ENCODE results near the gene CWF19L2.
"Not testable (repeated sequence)": the region's sequence is repeated elsewhere in the genome, so short reads cannot be mapped to it uniquely, and the experiment has no call there.

The CWF19L2 gene

DNA sequence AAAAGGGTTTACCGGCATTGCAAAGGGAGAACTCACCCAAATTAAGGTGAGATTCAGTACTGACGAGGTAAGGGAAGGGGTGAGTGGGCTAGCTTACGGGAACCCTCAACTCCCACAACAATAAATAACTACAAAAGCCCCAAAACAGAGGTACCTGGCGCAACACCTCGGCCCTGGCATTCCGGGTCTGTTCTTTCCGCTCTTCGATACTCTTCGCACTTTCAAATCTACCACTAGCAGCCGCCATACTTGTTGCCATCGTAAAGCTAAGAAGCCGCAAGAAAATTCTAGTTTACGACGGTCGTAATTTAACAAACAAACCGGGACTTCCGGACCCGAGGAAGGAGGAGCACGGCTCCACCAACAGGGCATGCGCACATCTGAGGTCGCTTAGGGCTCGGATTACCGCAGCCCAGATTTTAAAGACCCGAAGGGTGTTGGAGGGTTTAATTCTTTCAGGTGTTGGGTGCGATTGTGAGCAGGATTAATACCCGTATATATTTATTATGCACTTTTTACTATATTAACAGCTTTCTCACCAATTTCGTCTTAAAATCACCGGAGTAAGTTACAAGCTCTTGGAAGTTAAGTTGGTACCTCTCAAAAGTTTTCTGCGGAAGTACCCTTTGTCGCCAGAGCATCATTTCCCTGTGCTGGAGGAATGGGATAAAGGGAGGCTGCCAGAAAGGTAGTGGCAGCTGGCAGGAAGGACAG is at the start of gene CWF19L2:
Gene CWF19L2 (minus strand): TSS at position 268 of the 714 bp plus-strand sequence. CDS start 9 bp downstream, at position 259.
- peak; percentile 23 to 62 (median 59) for DNase-seq (ENCODE audit: low read depth in 2 of 3, low spot score in 2 of 3)

DNA sequence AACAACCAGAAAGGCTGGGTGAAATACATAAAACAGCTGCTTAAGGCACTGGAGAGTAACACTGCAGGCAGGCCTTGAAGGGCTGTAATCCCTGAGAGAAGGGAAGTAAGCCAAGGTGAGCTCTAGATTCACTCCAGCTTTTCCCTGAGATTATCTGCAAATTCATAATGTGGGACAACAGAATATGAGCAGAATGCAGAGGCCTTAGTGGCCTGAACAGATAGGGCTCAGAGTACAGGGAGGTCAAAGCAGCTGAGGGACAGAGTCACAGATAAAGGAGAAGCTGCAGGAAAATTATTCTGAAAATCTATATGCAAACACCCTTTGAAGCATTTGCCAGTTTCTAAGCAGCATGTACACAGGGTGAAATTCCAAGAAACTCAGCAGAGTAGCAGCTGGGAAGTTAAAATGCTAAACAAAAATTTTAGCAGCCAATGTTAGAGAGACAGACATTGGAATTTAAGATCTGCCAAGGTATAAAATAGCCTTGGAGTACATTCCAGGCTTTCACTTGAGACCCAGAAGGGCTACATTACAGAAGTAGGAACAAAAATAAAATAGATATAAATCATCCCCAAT is 48.1 kb upstream of the CWF19L2 start:
- DNase-seq (ENCODE audit: low read depth in 2 of 3, low spot score in 2 of 3): no peak

DNA sequence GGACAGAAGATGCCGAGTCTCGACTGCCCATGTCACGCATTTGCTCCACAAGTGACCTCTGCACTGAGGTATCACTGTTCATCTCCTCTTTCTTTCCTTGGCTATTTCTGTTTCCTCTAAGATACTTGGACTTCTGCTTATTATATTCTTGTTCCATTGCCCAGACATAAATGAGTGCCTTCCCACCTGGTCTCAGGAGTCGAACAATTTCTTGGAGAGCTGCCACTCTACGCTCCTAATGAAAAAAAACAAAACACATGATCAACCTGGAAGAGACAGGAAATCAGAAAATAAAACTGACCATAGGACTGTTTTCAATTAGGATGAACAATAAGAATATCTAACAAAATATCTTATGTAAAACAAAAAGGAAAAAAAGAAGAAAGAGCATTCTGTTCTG is 47.4 kb upstream of the CWF19L2 start:
- DNase-seq (ENCODE audit: low read depth in 2 of 3, low spot score in 2 of 3): no peak

DNA sequence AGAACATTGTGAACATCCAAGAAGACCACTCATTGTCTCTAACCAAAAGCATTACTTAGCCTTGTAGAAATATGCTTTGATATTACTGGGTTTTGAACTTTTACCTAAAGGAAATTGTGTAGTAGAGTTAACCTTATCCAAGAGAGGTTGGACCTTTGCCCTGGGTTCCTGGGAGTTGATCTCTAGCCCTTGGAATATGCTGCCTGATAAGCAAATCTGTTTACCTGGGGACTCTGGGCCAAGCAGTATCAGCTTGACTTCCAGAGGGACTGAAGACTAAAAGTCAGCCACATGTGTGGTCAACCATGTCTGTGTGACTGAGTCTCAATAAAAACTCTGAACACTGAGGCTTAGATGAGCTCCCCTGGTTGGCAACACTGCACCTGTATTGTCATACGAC is 44.1 kb upstream of the CWF19L2 start:
- DNase-seq (ENCODE audit: low read depth in 2 of 3, low spot score in 2 of 3): no peak

DNA sequence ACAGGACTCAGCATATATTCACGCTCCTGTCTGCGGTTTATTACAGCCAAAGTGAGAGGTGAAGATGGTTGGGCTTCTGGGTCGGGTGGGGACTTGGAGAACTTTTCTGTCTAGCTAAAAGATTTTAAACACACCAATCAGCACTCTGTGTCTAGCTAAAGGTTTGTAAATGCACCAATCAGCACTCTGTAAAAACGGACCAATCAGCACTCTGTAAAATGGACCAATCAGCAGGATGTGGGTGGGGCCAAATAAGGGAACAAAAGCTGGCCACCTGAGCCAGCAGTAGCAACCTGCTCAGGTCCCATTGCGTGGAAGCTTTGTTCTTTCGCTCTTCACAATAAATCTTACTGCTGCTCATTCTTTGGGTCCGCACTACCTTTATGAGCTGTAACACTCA is 39.7 kb upstream of the CWF19L2 start:
- not testable (repeated sequence) for DNase-seq (ENCODE audit: low read depth in 2 of 3, low spot score in 2 of 3)

DNA sequence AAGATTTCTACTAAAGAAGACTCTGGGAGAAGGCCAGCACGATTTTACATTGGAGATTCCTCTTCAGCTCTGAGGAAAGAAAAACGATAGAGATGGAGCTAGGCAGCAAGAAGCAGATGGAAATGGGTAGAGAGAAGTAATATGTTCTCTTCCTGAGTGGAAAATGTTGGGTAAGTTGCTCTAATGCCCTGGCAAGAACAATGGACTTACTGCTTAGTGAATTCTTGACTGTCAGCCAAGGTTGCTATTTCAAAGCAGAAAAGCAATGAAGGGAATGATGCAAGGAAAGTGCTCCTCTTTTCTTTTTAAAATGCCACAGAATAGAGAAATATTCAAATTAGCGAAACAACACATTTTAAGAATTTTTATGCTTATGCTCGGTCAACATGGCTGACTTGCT is 38.4 kb upstream of the CWF19L2 start:
- DNase-seq (ENCODE audit: low read depth in 2 of 3, low spot score in 2 of 3): no peak

DNA sequence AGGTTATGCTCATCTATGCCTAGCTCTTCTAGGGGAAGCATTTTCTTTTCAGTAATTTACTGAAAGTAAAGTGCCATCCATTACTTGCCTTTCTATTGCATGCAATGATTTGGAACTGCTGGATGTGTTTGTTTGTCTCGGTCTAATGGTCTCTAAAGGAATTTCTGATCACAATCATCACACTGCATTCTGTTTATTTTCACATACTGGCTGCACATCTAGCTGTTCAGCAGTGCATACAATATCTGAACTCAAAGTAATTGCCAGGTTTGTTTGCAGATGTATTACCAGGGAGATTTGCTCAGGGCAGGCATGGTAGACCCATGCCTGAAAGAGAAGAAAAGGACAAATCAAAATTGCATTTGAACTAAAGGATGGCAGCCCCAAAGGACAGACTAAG is 36.4 kb upstream of the CWF19L2 start:
- no peak for DNase-seq (ENCODE audit: low read depth in 2 of 3, low spot score in 2 of 3)

DNA sequence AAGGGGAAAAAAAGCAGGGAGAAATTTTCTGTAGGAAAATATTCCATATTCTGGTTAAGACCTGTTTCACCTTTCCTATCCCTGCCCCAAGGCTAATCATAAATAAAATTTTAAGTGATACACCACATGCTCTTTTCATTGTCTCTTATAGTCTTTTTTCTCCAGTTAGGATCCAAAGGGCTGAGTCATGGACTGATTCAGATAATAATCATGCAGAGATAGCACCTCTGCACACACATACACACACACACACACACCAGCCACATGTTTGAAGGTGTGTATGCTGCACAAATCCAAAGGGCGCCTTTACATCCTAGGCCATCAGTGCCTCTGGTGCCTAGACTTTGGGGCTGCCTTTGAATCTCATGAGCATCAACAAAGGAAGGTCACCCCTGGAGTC is 35.5 kb upstream of the CWF19L2 start:
- no peak for DNase-seq (ENCODE audit: low read depth in 2 of 3, low spot score in 2 of 3)

DNA sequence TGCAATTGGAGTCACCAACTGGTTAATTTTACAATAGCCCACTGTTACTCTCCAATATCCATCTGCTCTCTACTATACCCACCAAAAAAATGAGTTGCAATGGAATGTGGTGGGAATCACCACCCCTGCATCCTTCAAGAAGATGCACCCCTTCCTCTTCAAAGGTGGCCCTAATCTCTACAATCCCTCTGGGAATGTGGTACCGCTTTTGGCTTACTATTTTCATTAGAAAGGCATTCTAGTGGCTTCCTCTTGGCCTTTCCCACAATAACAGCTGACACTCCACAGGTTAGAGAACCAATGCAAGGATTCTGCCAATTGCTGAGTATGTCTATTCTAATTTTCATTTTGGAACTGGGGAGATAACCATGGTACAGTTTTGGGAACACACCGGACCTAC is 33.2 kb upstream of the CWF19L2 start:
- no peak for DNase-seq (ENCODE audit: low read depth in 2 of 3, low spot score in 2 of 3)

DNA sequence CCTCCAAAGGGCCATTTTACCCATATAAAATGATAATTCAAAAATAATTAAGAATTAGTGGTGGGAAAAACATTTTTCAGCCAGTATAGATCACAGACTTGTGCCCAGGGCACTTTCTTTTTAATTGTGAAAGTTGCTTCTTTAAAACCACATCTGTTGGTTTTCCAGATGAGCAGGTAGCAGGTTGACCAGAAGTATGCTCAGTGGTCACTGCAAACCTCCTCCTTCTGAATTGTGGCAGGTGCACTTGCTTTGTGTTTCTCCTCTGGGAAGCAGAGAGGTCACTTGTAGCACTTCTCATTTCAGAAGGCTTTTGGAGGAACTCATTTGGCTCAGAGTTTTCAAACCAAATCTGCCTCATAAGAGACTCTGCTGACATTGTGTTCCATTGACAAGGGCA is 24.6 kb upstream of the CWF19L2 start:
- DNase-seq (ENCODE audit: low read depth in 2 of 3, low spot score in 2 of 3): no peak

DNA sequence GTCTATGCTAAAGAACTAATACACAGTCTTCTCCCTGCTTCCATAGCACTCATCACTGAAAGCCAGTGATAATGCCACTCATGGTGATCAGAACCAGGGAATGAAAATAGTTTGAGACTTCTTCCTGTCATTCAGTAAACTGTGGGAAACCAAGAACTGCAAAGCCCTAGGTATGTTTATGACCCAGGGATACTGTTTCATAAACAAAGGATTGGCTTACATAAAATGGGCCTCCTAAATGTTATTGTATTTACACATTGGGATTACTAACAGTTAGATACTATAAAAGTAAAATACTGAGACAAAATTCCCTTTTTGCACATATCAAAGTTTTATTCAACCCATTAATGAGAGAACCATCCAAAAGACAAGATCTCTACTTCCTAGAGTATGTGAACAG is 21.3 kb upstream of the CWF19L2 start:
- DNase-seq (ENCODE audit: low read depth in 2 of 3, low spot score in 2 of 3): no peak

DNA sequence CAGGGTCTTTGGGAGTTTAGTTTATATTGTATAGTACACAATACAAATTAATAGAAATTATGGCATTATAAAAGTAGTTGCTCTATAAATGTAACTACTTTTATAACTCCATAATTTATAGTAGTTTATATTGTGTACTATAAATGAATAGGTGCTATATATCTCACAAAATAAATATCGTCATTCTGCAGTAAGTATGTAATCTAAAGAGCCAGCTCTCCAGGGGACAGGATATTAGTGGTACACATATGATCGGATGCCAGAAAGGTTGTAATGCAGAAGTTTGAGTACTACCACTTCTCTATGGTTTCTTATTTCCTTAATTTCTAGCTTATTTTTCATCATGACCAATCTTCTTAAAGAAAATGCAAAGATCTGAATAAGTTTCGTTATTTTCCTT is 20.2 kb upstream of the CWF19L2 start:
- DNase-seq (ENCODE audit: low read depth in 2 of 3, low spot score in 2 of 3): no peak

DNA sequence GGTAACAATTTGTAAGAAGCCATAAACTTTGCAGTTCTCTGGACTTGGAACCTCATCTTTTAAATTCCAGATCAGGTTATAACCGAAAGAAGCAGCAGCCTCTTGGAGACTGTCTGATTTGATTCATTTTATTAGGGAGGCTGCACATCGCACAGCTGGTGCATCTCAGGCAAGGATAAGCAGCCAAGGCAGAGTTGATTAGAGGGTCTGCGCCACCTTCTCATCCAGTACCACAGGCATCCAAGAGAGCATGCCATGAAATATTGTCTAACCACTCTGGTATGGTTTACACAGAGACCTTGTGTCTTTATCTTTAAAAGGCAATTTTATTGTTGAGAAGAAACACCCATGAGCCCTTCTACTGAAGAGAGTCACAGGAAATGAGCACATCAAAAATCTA is 16.2 kb upstream of the CWF19L2 start:
- DNase-seq (ENCODE audit: low read depth in 2 of 3, low spot score in 2 of 3): no peak

DNA sequence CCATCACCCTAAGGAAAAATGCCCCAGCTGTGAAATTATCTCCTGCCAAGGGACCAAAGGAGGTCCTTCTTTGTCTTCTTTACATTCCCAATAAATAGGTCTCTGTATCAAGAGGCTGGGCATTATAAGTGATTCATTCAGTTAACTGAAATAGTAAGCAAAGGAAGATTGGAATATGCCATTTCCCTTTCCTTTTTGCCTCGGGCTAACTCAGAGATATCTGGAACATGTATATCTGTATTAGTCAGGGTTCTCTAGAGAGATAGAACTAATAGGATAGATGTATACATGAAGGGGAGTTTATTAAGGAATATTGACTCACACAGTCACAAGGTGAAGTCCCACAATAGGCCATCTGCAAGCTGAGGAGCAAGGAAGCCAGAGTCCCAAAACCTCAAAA is 15.3 kb upstream of the CWF19L2 start:
- DNase-seq (ENCODE audit: low read depth in 2 of 3, low spot score in 2 of 3): no peak

DNA sequence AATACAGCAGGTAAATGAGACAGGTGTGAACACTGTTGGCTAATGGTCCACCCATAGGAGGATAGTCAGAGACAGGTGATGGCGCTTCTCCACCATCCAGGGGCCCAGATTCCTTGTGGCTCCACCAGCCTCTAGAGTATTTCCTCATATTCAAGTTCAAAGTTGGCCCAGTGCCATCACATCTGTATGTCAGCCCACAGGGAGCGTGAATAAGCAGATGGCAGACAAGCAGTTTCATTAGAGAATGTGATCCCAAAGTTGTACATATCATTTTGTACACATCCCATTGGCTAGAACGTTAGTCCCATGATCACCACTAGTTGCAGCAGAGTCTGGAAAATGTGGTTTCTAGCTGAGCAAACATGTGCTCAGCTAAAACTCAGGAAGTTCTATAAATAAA is 11.0 kb upstream of the CWF19L2 start:
- no peak for DNase-seq (ENCODE audit: low read depth in 2 of 3, low spot score in 2 of 3)

DNA sequence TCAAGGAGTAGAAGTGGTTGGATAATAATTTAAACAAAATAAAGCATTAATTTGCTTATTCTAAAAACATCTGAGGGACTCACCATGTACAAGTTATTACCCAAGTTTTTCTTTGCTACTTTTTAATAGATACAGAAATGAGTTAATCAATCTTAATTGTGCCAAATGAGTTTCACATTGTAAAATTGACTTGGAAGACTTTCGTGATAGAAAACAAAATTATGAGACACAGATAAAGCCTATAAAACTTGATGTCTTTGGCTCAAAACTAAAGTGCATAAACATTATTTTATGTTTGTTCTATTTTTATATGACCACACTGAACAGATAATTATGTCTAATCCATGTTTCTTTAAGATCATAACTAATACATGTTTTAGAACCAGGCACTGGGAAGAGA is 10.1 kb upstream of the CWF19L2 start:
- DNase-seq (ENCODE audit: low read depth in 2 of 3, low spot score in 2 of 3): no peak

DNA sequence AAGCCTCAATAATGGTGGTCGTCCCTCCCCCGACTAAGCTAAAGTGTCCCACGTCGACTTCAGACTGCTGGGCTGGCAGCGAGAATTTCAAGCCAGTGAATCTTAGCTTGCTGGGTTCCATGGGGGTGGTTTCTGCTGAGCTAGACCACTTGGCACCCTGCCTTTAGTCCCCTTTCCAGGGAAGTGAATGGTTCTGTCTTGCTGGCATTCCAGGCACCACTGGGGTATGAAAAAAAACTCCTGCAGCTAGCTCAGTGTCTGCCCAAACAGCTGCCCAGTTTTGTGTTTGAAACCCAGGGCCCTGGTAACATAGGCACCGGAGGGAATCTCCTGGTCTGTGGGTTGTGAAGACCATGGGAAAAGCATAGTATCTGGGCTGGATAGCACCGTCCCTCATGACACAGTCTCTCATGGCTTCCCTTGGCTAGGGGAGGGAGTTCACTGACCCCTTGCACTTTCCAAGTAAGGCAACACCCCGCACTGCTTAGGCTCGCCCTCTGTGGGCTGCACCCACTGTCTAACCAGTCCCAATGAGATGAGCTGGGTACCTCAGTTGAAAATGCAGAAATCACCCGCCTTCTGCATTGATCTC is 8.7 kb upstream of the CWF19L2 start:
- DNase-seq (ENCODE audit: low read depth in 2 of 3, low spot score in 2 of 3): not testable (repeated sequence)

DNA sequence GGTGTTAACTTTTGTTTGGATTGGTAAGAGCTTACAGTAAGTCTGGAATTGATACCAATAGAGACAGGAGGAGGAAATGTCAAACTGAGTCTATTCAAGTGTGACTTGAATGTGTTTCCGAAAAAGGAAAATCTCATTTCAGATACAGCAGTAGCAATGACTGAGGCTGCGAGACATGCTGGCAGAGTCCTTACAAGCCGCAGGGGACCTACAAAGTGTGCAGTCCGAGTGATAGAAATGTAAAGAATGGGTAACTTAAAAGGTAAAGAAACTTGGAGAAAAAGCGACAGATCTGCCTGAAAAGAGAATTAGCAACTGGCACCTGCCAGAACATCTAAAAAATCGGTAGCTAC is 444 bp downstream of the CWF19L2 start:
- no peak for DNase-seq (ENCODE audit: low read depth in 2 of 3, low spot score in 2 of 3)

DNA sequence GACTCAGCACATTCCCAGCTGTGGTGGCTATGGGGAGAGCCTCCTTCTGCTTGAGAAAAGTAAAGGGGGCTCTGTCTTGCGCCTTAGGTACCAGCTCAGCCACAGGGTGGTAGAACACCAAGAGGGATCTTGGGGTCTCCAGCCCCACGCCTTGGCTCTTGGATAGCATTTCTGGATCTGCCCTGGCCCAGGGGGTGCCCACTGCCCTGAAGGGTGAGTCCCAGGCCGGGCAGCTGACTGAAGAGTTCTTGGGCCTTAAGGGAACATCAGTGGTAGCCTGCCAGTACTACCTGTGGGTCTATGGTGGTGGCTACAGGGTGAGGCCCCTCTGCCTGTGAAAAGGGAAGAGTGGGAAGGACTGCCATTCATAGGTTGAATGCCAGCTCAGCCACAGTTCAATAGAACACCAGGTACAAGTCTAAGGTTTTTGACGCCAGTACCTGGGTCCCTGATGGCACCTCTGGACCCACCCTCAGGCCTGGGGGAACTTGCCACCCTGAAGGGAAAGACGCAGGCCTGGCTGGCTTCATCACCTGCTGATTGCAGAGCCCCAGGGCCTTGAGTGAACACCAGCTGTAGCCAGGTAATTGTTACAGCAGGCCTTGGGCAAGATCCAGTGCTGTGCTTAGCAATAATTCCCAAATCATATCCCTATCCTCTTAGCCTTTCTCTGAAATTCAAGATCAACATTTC is 3.9 kb downstream of the CWF19L2 start:
- DNase-seq (ENCODE audit: low read depth in 2 of 3, low spot score in 2 of 3): no peak

DNA sequence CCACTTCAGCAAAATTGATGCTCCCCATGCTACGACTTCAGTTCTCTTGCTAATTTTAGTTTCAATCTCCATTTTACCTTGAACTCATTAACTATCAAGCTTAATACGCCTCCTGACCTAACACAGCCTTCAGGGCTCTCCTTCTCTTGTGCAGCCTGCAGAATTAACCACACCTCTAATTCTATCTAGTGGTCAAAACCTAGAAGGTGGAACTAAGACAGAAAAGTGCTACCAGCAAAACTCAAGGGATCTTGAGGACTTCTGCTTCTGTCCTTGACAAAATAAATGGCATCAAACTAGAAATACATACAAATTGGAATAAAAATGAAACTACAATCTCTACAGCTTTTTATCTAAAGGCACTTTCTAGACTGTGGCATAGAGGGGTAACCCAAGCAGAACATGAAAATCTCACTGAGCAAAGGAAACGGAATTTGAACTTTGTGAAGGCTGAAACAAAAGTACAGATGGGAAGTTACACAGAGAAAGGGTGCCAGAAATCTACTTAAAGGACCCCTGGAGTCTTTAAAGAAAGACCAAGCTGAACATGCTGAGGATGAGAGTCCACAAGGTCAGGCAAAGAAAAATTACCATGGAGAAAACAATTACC is 10.7 kb downstream of the CWF19L2 start:
- DNase-seq (ENCODE audit: low read depth in 2 of 3, low spot score in 2 of 3): no peak

DNA sequence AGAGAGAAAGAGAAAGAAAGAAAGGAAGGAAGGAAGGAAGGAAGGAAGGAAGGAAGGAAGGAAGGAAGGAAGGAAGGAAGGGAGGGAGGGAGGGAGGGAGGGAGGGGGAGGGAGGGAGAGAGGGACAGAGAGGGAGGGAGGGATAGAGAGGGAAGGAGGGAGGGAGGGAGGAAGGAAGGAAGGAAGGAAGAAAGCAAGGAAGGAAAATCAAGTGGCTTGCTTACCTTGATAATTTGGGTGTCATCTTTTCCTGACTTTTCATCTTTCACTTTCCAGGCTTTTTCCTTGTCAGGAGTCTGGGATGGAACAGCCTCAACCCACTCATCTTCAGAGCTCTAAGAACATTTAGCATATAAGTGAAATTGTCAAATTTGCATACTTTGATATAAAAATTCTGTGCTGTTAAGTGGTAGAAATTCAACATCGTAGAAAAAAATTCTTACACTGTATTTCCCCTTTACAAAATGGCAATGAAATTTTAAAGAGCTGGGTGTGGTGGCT is 14.9 kb downstream of the CWF19L2 start:
- DNase-seq (ENCODE audit: low read depth in 2 of 3, low spot score in 2 of 3): no peak
